ENCODE data around the gene CD300E. TPM values are rescaled to one million over a fixed set of nuclear protein-coding genes. Genes with fewer than 3 reads are reported as not detected.

Gene CD300E
- polyA plus RNA-seq, 1 donor (not counting 4 experiments of a cell fraction or from before 2014, with no cell fraction given): not detected

GRCh38 chr17:74642995-74643394 is 19.5 kb upstream of the CD300E start:
- no peaks in the 10 kb centered on the region for H3K9me3 ChIP-seq (ENCODE audit: control insufficient read depth, low read depth, low read length)
- no peaks in the 10 kb centered on the region for H3K4me1 ChIP-seq (ENCODE audit: control insufficient read depth, extremely low read depth, insufficient read depth, low read length)
- H3K27ac ChIP-seq (ENCODE audit: control insufficient read depth, insufficient read depth, low read length): no peak overlapping the region
- no peaks in the 10 kb centered on the region for H3K36me3 ChIP-seq (ENCODE audit: control insufficient read depth in 2 of 2, extremely low read depth in 1 of 2, insufficient read depth in 2 of 2, low read length in 2 of 2)
- no peaks in the 10 kb centered on the region for H3K79me2 ChIP-seq (ENCODE audit: control insufficient read depth, insufficient read depth, low read length)
- no peak for DNase-seq (ENCODE audit: low read depth, low spot score)
- no peak overlapping the region for H3K4me2 ChIP-seq (ENCODE audit: control insufficient read depth, extremely low read depth, insufficient read depth, low read depth, low read length)
- TF ChIP-seq CTCF (optimal IDR thresholded peaks at IDR 0.05 in 1 of 3, IDR thresholded peaks at IDR 0.05 in 1 of 3, conservative IDR thresholded peaks at IDR 0.05 in 1 of 3; ENCODE audit: extremely low read depth in 1 of 3, insufficient read depth in 2 of 3, low read length in 3 of 3): no peak
- no peak for TF ChIP-seq EZH2 (IDR thresholded peaks at IDR 0.05; ENCODE audit: low read length)
- dilution Hi-C loops (cut with MboI; ENCODE audit: extremely low pct_ligation_motif_present, low sequenced_read_pairs): no loop called here
- no peak overlapping the region for H3K4me3 ChIP-seq (ENCODE audit: control insufficient read depth in 2 of 3, extremely low read depth in 1 of 3, insufficient read depth in 2 of 3, low read depth in 1 of 3, low read length in 3 of 3)
- no peaks in the 10 kb centered on the region for H4K20me1 ChIP-seq (ENCODE audit: control insufficient read depth, extremely low read depth, insufficient read depth, low read length)
- no peaks in the 10 kb centered on the region for H3K9me1 ChIP-seq (ENCODE audit: control insufficient read depth, extremely low read depth, insufficient read depth, low read length)
- no peak for FAIRE-seq
- H3K27me3 ChIP-seq (ENCODE audit: control insufficient read depth, extremely low read depth, insufficient read depth, low read length): peaks cover 11% of the 10 kb centered on the region
- no peak overlapping the region for H2AFZ ChIP-seq (ENCODE audit: control insufficient read depth, low read length)
- H3K9ac ChIP-seq (ENCODE audit: control insufficient read depth, extremely low read depth, insufficient read depth, low read length): no peak overlapping the region

DNA sequence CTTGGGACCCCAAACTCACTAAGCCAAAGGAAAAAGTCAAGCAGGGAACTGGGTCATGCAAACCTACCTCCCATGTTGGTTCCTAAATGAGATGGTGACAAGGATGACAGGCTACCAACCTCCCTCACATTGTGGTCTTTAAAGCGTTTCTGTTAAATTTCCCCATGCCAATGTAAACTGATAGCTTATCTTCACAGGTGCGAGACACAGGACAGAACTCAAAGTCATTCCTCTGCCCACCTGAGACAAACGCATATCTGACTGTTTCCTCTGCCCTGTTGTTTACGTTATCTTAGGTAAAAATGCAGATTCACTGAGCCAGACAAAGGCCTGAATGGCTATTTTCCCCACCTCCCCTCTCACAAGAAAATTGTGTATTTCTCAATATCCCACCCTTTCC is 19.0 kb upstream of the CD300E start:
- Histone ChIP-seq H3K4me2 (ENCODE audit: control insufficient read depth, extremely low read depth, insufficient read depth, low read depth, low read length) (no peak overlapping the region), H3K27ac (ENCODE audit: control insufficient read depth, insufficient read depth, low read length) (no peak overlapping the region), H3K36me3 (ENCODE audit: control insufficient read depth in 2 of 2, extremely low read depth in 1 of 2, insufficient read depth in 2 of 2, low read length in 2 of 2) (no peaks in the 10 kb centered on the region), H3K27me3 (ENCODE audit: control insufficient read depth, extremely low read depth, insufficient read depth, low read length) (peaks cover 11% of the 10 kb centered on the region), H3K4me1 (ENCODE audit: control insufficient read depth, extremely low read depth, insufficient read depth, low read length) (no peaks in the 10 kb centered on the region), H3K9me3 (ENCODE audit: control insufficient read depth, low read depth, low read length) (no peaks in the 10 kb centered on the region), H4K20me1 (ENCODE audit: control insufficient read depth, extremely low read depth, insufficient read depth, low read length) (no peaks in the 10 kb centered on the region), H3K79me2 (ENCODE audit: control insufficient read depth, insufficient read depth, low read length) (no peaks in the 10 kb centered on the region), H3K4me3 (ENCODE audit: control insufficient read depth in 2 of 3, extremely low read depth in 1 of 3, insufficient read depth in 2 of 3, low read depth in 1 of 3, low read length in 3 of 3) (no peak overlapping the region), H3K9ac (ENCODE audit: control insufficient read depth, extremely low read depth, insufficient read depth, low read length) (no peak overlapping the region), H3K9me1 (ENCODE audit: control insufficient read depth, extremely low read depth, insufficient read depth, low read length) (no peaks in the 10 kb centered on the region), H2AFZ (ENCODE audit: control insufficient read depth, low read length) (no peak overlapping the region)
- dilution Hi-C loops (cut with MboI; ENCODE audit: extremely low pct_ligation_motif_present, low sequenced_read_pairs): no loop called here
- DNase-seq (ENCODE audit: low read depth, low spot score) (no peak), FAIRE-seq (no peak)
- no peak for TF ChIP-seq CTCF (optimal IDR thresholded peaks at IDR 0.05 in 1 of 3, IDR thresholded peaks at IDR 0.05 in 1 of 3, conservative IDR thresholded peaks at IDR 0.05 in 1 of 3; ENCODE audit: extremely low read depth in 1 of 3, insufficient read depth in 2 of 3, low read length in 3 of 3)
- no peak for TF ChIP-seq EZH2 (IDR thresholded peaks at IDR 0.05; ENCODE audit: low read length)

Measured in keratinocyte (primary cell).